ENCODE measurements around the gene ACTL7A.

DNA sequence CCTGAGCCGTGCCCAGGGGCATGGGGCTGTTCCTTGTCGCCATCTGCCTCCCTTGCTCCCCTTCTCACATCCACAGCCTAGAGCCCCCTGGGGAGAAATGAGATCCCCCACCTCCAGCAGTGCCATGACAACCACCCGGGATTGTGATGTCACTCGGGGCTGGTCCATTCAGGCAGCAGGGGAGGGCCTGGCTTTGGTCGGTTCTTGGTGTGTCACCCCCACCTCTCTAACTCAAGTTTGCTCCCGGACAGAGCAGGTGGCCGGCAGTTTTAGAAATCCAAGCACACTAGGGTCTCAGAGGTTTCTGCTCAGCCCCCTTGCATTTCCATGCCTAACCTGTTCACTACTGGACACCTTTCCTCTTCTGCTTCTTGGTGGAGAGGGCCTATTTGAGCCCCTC is 6.2 kb upstream of the ACTL7A start, which contains the start of gene ACTL7B:
- TF ChIP-seq, protein P1, sequence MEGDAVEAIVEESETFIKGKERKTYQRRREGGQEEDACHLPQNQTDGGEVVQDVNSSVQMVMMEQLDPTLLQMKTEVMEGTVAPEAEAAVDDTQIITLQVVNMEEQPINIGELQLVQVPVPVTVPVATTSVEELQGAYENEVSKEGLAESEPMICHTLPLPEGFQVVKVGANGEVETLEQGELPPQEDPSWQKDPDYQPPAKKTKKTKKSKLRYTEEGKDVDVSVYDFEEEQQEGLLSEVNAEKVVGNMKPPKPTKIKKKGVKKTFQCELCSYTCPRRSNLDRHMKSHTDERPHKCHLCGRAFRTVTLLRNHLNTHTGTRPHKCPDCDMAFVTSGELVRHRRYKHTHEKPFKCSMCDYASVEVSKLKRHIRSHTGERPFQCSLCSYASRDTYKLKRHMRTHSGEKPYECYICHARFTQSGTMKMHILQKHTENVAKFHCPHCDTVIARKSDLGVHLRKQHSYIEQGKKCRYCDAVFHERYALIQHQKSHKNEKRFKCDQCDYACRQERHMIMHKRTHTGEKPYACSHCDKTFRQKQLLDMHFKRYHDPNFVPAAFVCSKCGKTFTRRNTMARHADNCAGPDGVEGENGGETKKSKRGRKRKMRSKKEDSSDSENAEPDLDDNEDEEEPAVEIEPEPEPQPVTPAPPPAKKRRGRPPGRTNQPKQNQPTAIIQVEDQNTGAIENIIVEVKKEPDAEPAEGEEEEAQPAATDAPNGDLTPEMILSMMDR (conservative IDR thresholded peaks at IDR 0.05; ENCODE audit: low read length): no peak
- TF ChIP-seq EZH2phosphoT487 (IDR thresholded peaks at IDR 0.05; ENCODE audit: borderline replicate concordance): no peak
